GM19463 (cell line): ENCODE data around the gene ANTKMT.

Source experiments
- ATAC-seq: cut with Tn5 transposase; IDR thresholded peaks from one replicate; pipeline ENCODE4 v1.9.1; 2021; ENCODE audit warnings: mild to moderate bottlenecking, moderate library complexity; ENCODE audit not compliant: unreplicated experiment

The ANTKMT gene

GRCh38 chr16:695355-696089 lies 25.4 kb upstream of the ANTKMT start:
- ATAC-seq: no peak

- ATAC-seq: no peak
These were observed 21.9 kb upstream of the ANTKMT start for GRCh38 chr16:698911-699671.

GRCh38 chr16:700684-701584 lies 20.0 kb upstream of the ANTKMT start:
- ATAC-seq: no peak

- ATAC-seq: no peak
These were observed 18.6 kb upstream of the ANTKMT start for GRCh38 chr16:702341-702740.

- no peak for ATAC-seq
These were observed 17.5 kb upstream of the ANTKMT start for GRCh38 chr16:703406-703805.

- ATAC-seq: no peak
These were observed 16.9 kb upstream of the ANTKMT start for GRCh38 chr16:704047-704446.

- no peak for ATAC-seq
These were observed 16.2 kb upstream of the ANTKMT start for GRCh38 chr16:704552-705380.

GRCh38 chr16:705431-706188 lies 15.3 kb upstream of the ANTKMT start, which contains the start of gene FBXL16:
FBXL16 (minus strand) TSS chr16:705801; CDS start chr16:697405, 8,396 bp downstream.
- no peak for ATAC-seq

- ATAC-seq: no peak
These were observed 14.5 kb upstream of the ANTKMT start for GRCh38 chr16:706189-707061.

GRCh38 chr16:707062-707538 lies 13.8 kb upstream of the ANTKMT start:
- ATAC-seq: no peak

GRCh38 chr16:708019-708418 lies 12.9 kb upstream of the ANTKMT start:
- no peak for ATAC-seq

GRCh38 chr16:708959-709358 lies 12.0 kb upstream of the ANTKMT start:
- ATAC-seq: no peak

GRCh38 chr16:709566-710499 lies 11.1 kb upstream of the ANTKMT start:
- no peak for ATAC-seq

GRCh38 chr16:710500-711075 lies 10.4 kb upstream of the ANTKMT start:
- no peak for ATAC-seq

GRCh38 chr16:711084-711483 lies 9.9 kb upstream of the ANTKMT start:
- ATAC-seq: no peak

- no peak for ATAC-seq
These were observed 9.2 kb upstream of the ANTKMT start for GRCh38 chr16:711548-712320.
